Measurements from ENCODE around the gene PIK3AP1.

- TF ChIP-seq POLR2AphosphoS5 (IDR thresholded peaks at IDR 0.05; ENCODE audit: low read depth, low read length) (no peak), CHD2 (IDR thresholded peaks at IDR 0.05; ENCODE audit: low read length, partially characterized antibody) (no peak), YY1 (IDR thresholded peaks at IDR 0.05; ENCODE audit: low read depth) (no peak), JUND (IDR thresholded peaks at IDR 0.05) (no peak), EZH2phosphoT487 (IDR thresholded peaks at IDR 0.05; ENCODE audit: borderline replicate concordance, low read depth) (no peak), CTCF (IDR thresholded peaks at IDR 0.05) (no peak), EP300 (IDR thresholded peaks at IDR 0.05; ENCODE audit: borderline replicate concordance in 1 of 2, low read depth in 1 of 2, low read length in 1 of 2) (no peak), USF1 (IDR thresholded peaks at IDR 0.05; ENCODE audit: borderline replicate concordance, low read depth) (no peak), GATA2 (CRISPR knock-in tag; IDR thresholded peaks at IDR 0.05) (no peak), TCF12 (IDR thresholded peaks at IDR 0.05) (no peak), RFX5 (IDR thresholded peaks at IDR 0.05; ENCODE audit: low read length) (no peak)
- TF ChIP-seq, protein P1, sequence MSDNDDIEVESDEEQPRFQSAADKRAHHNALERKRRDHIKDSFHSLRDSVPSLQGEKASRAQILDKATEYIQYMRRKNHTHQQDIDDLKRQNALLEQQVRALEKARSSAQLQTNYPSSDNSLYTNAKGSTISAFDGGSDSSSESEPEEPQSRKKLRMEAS (IDR thresholded peaks at IDR 0.05; ENCODE audit: low read depth): no peak
- TF ChIP-seq, protein P2, sequence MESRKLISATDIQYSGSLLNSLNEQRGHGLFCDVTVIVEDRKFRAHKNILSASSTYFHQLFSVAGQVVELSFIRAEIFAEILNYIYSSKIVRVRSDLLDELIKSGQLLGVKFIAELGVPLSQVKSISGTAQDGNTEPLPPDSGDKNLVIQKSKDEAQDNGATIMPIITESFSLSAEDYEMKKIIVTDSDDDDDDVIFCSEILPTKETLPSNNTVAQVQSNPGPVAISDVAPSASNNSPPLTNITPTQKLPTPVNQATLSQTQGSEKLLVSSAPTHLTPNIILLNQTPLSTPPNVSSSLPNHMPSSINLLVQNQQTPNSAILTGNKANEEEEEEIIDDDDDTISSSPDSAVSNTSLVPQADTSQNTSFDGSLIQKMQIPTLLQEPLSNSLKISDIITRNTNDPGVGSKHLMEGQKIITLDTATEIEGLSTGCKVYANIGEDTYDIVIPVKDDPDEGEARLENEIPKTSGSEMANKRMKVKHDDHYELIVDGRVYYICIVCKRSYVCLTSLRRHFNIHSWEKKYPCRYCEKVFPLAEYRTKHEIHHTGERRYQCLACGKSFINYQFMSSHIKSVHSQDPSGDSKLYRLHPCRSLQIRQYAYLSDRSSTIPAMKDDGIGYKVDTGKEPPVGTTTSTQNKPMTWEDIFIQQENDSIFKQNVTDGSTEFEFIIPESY (IDR thresholded peaks at IDR 0.05; ENCODE audit: borderline replicate concordance, low read depth): no peak
- TF ChIP-seq, protein P3, sequence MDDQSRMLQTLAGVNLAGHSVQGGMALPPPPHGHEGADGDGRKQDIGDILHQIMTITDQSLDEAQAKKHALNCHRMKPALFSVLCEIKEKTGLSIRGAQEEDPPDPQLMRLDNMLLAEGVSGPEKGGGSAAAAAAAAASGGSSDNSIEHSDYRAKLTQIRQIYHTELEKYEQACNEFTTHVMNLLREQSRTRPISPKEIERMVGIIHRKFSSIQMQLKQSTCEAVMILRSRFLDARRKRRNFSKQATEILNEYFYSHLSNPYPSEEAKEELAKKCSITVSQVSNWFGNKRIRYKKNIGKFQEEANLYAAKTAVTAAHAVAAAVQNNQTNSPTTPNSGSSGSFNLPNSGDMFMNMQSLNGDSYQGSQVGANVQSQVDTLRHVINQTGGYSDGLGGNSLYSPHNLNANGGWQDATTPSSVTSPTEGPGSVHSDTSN (IDR thresholded peaks at IDR 0.05): no peak
These were observed 112.1 kb downstream of the PIK3AP1 start for GRCh38 chr10:96608262-96608661.
